H7 (cell line): ENCODE data around the gene KRI1. TPM values are rescaled to one million over a fixed set of nuclear protein-coding genes. Genes with fewer than 3 reads are reported as not detected.
"Not testable (repeated sequence)": the region's sequence is repeated elsewhere in the genome, so short reads cannot be mapped to it uniquely, and the experiment has no call there.

ENCODE experiments used
- DNase-seq: peaks from one replicate; pipeline ENCODE4 v3.0.0; 2012
- H3K27me3 ChIP-seq: 2 replicates; pipeline ENCODE4 v1.6.0; 2011; ENCODE audit warnings: mild to moderate bottlenecking, low read length; ENCODE audit not compliant: control insufficient read depth, insufficient read depth
- H3K36me3 ChIP-seq: replicated peaks from 2 replicates; pipeline ENCODE4 v1.5.1; 2011; ENCODE audit warnings: low read length; ENCODE audit not compliant: control insufficient read depth, insufficient read depth
- H3K4me3 ChIP-seq: 2 replicates; pipeline ENCODE4 v1.5.1; 2011; ENCODE audit warnings: low read depth, mild to moderate bottlenecking, control low read depth, low read length, moderate library complexity; ENCODE audit not compliant: insufficient read depth
- total RNA-seq: library from RNA; depleted of rRNA; stranded (reverse); fragments of >200 nt; shearing (Covaris generic); gene quantifications from 2 replicates; pipeline ENCODE4 v1.2.3, GENCODE V29; 2014

Gene KRI1
- total RNA-seq, 1 experiment from 2014 or later: 19.3 TPM

DNA sequence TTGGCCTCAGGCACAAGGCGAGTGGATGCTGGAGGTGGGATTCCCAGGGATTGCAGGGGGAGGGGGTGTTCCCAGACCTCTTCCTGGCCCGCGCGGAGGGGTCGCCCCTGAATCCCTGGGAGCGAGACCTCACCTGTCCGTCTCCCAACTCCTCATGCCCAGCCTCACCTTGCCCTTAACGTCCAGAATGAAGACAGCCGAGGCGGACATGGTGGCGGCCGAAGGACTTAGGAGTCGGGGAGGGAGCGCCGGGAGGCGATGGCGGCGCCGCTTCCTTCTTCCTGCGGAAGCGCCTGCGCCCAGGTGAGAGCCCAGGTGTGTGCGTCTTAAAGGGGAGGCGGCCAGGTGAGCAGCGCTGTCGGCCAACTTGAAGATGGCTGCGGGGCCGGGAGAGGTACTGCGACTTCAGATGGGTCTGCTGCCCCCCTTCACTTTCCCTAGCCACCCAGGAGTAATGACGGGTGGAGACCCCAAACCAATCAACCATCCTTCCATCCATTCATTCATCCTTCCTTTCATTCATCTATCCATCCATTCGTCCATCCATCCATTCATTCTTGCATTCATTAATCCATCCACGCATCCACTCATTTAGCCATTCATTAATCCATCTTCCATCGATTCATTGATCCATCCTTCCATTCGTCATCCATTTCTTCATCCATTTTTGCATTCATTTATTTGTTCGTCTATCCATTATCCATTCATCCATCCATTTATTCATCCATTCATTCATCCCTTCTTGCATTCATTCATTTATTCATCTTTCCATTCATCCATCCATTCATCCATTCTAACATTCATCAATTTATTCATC is 21.4 kb upstream of the KRI1 start, which contains the start of gene AP1M2:
Gene AP1M2 (minus strand): TSS at position 291 of the 817 bp plus-strand sequence. CDS start 81 bp downstream, at position 210.
- DNase-seq: peak; percentile 88

DNA sequence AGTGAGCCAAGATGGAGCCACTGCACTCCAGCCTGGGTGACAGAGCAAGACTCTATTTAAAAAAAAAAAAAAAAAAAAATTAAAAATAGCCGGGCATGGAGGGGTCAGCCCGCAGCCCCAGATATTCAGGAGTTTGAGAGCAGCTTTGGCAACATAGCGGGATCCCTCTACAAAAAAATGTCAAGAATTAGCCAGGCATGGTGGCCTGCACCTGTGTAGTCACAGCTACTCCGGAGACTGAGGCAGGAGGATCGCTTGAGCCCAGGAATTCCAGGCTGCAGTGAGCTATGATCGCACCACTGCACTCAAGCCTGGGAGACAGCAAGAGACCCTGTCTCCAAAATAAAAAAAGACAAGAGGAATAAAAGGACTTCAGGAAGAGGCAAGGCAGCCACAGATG is 20.6 kb upstream of the KRI1 start:
- Histone ChIP-seq H3K36me3 (peaks cover 6% of the 10 kb centered on the region), H3K27me3 (peaks cover 2% of the 10 kb centered on the region; the same call in 1 of the 2 replicates), H3K4me3 (peak overlapping the region; percentile 67; the same call in 1 of the 2 replicates)
- DNase-seq: no peak

More for the DNA sequence above, 21.4 kb upstream of the KRI1 start, which contains the start of gene AP1M2:
- Histone ChIP-seq H3K36me3 (peaks cover 3% of the 10 kb centered on the region), H3K4me3 (peak within 1 kb of the TSS; percentile 67; the same call in 1 of the 2 replicates), H3K27me3 (no peaks in the 10 kb centered on the region)

DNA sequence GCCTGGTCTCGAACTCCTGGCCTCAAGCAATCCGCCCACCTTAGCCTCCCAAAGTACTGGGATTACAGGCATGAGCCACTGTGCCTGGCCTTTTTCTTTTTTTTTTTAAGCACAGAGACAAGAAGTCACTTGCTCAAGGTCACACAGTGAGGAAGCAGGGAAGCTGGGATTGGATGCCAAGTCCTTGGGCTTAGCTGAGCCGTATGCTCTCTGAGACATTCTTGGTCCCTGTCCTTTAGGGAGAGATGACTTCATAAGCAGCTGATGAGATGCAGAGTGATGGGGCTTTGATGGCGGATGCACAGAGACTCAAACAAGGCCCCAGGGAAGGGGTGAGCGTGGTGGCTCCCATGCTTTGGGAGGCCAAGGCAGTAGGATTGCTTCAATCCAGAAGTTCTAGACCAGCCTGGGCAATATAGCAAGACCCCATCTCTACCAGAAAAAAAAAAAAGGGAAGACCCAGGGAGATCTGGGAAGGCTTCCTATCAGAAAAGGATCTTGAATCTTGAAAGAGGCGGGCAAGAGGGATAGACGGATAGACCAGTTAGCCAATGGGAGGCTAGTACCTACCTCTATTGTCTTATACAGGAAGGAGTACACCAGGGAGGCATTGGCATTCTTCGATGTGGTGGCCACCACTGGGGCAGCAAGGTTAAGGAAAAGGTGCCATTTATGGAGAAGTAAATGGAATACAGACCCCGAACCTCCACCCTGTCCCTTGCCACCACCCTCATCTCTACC is 17.4 kb upstream of the KRI1 start:
- H3K4me3 ChIP-seq: no peak overlapping the region
- H3K36me3 ChIP-seq: peaks cover 21% of the 10 kb centered on the region
- peaks cover 2% of the 10 kb centered on the region; the same call in 1 of the 2 replicates for H3K27me3 ChIP-seq
- DNase-seq: peak; percentile 65

DNA sequence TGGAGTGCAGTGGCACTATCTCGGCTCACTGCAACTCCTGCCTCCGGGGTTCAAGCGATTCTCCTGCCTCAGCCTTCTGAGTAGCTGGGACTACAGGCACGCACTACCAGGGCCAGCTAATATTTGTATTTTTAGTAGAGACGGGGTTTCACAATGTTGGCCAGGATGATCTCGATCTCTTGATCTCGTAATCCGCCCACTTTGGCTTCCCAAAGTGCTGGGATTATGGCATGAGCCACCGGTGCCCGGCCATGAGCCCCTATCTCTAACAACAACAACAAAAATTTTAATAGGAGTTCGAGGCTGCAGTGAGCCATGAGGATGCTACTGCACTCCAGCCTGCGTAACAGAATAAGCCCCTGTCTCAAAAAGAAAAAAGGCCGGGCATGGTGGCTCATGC is 16.3 kb upstream of the KRI1 start:
- no peak for DNase-seq
- Histone ChIP-seq H3K27me3 (peaks cover 2% of the 10 kb centered on the region; the same call in 1 of the 2 replicates), H3K4me3 (no peak overlapping the region), H3K36me3 (peaks cover 24% of the 10 kb centered on the region)

DNA sequence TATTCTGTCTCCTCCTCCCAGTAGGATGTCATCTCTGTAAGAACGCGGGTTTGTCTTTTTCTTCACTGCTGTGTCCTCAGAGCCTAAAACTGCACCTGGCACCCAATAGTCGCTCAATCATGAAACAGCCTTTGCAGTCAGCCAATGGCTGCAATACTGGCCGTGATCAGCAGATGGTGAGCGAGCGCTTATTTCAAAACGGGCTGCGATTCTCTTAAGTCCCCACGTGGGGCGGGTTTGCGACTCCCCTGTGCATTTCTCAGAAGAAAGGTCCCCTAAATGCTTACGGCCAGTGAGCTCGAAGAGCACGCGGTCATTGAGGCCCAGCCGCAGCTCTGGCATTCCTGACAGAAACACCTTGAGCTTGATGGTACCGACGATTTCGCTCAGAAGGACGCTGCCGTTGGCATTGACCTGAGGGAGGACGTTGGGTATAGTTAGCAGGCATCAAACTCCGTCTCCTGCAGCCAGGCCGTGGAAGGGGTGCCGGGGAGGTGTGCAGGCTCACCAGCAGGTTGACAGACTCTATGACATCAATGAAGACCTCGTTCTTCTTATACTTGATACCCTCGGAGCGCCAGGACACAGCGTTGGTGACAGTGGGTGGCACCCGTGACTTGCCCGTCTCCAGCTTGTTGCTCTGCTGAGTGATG is 15.3 kb upstream of the KRI1 start:
- Histone ChIP-seq H3K36me3 (peaks cover 25% of the 10 kb centered on the region), H3K27me3 (peaks cover 2% of the 10 kb centered on the region; the same call in 1 of the 2 replicates), H3K4me3 (no peak overlapping the region)
- DNase-seq: peak; percentile 91

DNA sequence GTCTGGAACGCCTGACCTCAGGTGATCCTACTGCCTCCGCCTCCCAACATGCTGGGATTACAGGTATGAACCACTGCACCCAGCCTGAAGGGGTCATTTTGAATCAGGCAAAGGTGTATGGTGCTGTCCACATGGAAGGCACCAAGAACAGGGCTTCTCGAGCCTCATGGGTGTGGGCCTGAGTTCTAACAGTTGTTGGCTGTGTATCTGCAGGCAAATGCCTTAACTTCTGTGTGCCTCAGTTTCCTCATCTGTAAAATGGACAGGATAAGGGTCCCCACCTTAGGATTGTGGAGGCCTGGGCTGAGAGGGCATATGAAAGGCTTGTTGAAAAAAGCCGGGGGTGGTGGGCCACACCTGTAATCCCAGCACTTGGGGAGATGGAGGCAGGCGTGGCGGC is 12.1 kb upstream of the KRI1 start:
- DNase-seq: no peak
- Histone ChIP-seq H3K4me3 (no peak overlapping the region), H3K36me3 (peaks cover 25% of the 10 kb centered on the region), H3K27me3 (peaks cover 2% of the 10 kb centered on the region; the same call in 1 of the 2 replicates)

DNA sequence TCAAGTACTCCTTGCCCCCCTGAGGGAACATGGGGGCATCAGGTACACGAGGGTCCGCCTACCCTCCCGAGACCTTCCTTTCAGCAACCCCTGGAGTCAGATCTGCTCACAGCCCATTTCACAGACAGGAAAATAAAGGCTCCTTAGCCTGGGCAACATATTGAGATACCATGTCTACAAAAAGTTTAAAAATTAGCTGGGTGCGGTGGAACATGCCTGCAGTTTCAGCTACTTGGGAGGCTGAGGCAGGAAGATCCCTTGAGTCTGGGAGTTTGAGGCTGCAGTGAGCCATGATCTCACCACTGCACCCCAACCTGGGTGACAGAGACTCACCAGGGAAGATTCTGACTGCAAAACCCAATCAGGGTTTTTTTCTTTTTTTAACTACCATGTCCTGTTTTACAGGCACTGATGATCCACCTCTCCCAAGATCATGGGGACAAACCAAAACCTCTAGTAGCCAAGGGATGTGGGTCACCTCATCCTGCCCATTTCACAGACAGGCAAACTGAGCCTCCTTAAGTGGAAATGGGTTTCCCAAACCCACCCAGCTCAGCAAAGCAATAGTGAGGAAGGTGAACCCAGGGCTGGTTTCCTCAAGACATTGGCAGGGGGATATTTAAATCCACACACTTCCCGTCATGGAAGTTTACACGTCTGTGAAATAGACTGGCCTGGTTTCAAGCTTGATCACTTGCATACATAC is 9.4 kb upstream of the KRI1 start:
- no peak for DNase-seq
- Histone ChIP-seq H3K4me3 (no peak overlapping the region), H3K27me3 (no peaks in the 10 kb centered on the region), H3K36me3 (peaks cover 15% of the 10 kb centered on the region)

DNA sequence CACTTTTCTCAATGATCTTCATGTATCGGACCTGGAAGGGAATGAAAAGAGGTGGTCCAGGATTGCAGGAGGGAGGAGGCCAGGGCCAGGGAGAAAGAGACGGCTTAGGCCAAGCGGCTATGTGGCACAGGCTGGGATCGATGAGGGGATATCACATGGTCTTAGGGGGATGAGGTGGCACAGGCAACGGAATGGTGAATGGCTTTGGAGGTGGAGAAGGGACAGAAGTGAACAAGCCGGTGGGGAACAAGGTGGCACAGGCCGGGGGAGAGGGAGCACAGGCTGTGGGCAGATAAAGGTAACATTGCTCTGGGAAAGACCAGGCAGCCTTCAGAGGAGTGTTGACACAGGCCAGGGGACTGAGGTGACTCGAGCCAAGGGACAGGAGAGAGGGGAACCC is 8.7 kb upstream of the KRI1 start:
- Histone ChIP-seq H3K27me3 (no peaks in the 10 kb centered on the region), H3K4me3 (no peak overlapping the region), H3K36me3 (peaks cover 10% of the 10 kb centered on the region)
- DNase-seq: no peak

DNA sequence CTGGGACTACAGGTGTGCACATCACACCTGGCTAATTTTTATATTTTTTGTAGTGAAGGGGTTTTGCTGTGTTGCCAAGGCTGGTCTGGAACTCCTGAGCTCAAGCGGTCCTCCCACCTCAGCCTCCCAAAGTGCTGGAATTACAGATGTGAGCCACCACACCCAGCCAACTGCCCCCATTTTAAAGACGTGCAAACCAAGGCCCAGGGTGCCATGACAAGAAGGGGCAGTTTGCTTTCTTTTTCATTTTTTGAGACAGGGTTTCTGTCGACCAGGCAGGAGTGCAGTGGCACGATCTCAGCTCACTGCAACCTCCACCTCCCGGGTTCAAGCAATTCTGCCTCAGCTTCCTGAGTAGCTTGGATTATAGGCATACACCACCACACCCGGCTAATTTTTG is 8.0 kb upstream of the KRI1 start:
- not testable (repeated sequence) for DNase-seq, H3K4me3 ChIP-seq, H3K27me3 ChIP-seq
- H3K36me3 ChIP-seq: peaks cover 10% of the 10 kb centered on the region

DNA sequence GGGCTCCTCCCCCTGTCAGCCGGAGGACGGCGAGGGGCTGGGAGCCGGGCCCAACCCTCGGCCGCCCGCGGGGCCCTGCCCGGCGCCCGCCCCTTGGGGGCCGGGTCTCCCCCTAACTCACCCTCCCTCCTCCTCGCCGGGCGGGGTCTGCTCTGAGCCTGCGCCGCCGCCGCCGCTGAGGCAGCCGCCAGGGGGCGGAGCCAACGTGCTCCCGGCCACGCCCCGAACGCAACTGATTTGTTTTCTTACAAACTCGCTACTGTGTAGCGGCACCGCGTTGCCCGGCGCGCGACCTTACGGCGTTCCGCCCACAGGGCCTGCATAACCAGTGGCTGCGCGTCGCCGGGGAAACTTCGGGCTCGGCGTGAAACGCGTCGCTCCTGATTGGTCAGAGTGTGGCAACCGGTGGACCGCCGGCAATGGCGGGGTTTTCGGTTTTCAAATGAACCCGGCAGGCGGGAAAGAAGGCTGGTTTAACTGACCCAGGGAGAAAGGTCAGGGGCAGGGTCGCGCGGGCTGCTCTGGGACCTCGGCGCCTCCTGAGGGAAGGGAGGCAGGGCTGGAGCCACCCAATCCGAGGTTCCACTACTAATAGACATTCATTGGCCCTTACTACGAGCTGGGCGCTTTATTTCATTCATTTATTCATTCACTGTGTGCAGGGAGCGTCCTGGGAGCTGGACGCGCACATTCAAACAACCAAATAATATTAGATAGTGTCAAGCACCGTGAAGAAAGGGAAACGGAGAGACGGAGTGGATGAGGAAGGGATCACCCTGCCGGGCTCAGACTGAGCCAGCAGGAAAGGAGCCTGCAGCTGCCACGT is 3.2 kb upstream of the KRI1 start, which contains the start of gene CDKN2D:
Gene CDKN2D (minus strand): TSS at position 154 of the 826 bp plus-strand sequence. CDS start 326 bp downstream, outside the sequence.
- peak; percentile 99 for DNase-seq
- no peaks in the 10 kb centered on the region; the same call in 1 of the 2 replicates for H3K27me3 ChIP-seq
- no peaks in the 10 kb centered on the region for H3K36me3 ChIP-seq
- H3K4me3 ChIP-seq: peak within 1 kb of the TSS; percentile 70

DNA sequence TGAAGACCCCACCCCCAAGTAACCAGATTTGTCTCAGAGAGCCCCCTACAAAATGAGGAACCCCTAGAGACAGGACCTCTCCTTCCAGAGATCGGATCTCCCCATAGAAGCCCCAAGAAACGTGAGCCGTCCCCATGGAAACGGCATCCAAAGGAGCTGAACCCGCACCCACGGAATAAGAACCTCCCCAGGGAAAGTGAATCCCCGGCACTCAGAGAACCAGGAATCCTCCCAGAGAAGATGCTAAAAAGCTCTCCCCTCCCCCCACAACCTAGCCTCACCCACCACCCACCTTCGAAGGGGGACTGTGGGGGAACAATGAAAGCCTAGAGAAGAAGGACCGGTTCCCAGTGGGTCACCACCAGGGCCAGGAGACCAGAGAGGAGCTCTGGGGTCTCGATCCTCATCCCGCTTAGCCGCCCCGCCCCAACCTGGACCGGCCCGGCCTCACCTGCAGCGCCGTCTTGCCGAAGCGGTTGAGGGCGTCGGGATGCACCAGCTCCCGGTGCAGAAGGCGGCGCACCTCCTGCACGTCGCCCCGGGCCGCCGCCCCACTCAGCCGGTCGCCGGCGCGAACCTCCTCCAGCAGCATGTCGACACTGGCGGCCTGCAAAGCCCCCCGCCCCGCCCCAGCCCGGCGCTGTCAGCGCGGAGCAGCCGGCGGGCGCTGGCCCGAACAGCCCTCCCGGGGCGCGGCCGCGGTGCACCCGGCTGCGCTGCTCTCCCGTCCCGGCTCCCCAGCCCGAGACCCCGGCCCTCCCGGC is 2.4 kb upstream of the KRI1 start:
- Histone ChIP-seq H3K4me3 (peak overlapping the region; percentile 53), H3K27me3 (no peaks in the 10 kb centered on the region; the same call in 1 of the 2 replicates), H3K36me3 (no peaks in the 10 kb centered on the region)
- DNase-seq: no peak

DNA sequence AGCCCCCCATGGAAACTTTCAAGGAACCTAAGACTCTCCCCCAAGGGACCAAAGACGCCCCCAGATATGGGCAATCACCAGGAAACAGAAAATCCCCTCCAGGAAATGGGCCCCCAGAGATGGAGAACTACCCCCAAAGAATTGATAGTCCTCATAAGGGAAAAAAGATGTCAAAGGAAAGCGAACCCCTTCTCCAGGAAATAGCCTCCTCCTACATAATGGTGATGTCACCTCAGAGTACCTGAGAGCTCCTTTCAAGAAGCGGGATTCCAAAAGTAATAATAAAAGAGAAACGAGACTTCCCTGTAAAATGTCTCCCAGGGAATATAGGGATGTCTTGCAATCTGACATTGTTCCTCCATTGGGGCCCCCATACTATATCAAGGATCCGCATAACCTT is 1.8 kb upstream of the KRI1 start:
- DNase-seq: peak; percentile 36
- peak overlapping the region; percentile 53 for H3K4me3 ChIP-seq
- H3K36me3 ChIP-seq: peaks cover 1% of the 10 kb centered on the region; the same call in 1 of the 2 replicates
- H3K27me3 ChIP-seq: no peaks in the 10 kb centered on the region; the same call in 1 of the 2 replicates
